GM11168 (cell line): ENCODE measurements around the gene RXFP4.

Source experiments
- in situ Hi-C: fragments of 300-500 bp; cut with MboI; formaldehyde crosslinking; loops from one replicate; pipeline ENCODE4 v1.12.0; 2022; ENCODE audit warnings: low sequenced_read_pairs; ENCODE audit not compliant: unreplicated experiment

Gene RXFP4

DNA sequence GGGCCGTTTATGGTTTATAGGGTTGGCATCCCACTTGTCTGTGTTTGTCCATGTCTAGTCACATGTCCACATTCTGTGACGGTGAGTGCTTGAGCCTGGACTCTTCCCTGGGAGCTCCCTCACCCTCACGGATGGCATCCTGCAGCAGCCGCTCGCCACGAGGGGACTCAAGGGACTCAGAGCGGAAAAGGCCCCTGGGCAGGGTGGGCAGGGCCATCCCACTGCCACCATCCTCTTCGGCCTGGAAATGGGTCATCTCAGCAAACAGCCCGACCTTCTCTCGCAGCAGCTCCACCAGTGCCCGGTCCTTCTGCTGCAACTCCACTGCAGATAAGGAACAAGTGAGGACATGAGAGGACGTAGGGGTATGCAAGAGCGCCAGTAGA is 11.1 kb downstream of the RXFP4 start:
- in situ Hi-C loops = no loop called here

DNA sequence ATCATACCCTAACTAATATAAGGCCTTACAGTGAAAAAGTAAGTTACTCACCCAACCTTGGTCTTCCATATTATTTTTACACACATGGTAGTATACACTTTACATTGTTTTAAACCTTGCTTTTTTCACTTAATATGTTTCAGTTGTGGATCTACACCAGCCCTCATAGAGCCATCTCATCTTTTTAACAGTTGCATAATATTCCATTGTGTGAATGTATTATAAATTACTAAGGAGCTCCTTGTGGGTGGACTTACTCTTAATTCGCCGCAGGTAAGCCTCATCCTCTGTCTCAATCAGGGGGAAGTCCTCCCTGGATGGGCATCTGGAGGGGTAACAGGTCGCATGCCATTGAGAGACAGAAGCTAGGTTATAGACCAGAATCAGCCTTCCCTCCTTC is 13.2 kb downstream of the RXFP4 start:
- in situ Hi-C loops = no loop called here

DNA sequence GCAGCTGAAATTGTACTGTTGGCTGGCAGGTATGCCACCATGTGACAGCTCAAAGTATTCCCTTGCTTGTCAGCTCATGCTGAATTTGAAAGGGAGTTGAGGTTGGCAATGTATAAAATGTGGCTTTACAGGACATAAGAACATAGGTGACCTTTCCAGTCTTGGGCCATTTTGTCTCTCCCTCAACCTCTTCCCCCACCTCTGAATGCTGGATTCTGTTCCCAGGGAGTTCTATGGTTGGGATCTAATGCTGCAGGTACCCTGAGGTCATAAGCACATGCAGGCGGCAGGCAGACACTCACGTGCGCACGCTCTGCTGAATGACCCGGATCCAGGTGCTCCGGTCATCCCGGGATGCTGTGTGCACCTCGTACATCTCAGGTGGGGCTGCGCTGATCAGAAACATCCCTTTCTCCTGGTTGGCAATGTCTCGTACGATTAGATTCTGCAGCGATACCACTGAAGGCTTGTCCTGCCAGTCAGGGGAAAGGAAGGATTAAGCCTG is 16.0 kb downstream of the RXFP4 start:
- in situ Hi-C loops = no loop called here

DNA sequence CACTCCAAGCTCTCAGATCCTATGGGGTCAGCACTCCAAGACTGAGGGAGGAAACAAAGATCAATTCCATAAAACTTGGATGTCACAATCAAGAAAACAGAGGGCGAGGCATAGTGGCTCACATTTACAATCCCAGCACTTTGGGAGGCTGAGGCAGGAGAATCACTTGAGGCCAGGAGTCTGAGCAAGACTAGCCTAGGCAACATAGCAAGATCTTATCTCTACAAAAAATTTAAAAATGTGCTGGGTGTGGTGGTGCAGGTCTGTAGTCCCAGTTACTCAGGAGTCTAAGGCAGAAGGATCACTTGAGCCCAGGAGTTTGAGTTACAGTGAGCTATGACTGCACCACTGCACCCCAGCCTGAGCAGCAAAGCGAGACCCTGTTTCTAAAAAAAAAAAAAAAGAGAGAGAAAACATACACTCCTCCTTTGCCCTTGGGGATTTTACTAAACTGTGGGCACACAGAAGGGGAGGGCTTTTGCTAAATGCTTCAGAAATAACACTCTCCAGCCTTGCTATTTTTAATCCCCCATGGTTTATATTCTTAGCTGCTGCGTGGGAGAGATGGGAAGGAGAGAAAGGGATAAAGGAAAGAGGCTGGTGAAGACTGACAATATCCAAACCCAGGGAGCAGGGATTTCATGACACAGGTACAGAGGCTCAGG is 18.8 kb downstream of the RXFP4 start:
- in situ Hi-C loops = no loop called here

DNA sequence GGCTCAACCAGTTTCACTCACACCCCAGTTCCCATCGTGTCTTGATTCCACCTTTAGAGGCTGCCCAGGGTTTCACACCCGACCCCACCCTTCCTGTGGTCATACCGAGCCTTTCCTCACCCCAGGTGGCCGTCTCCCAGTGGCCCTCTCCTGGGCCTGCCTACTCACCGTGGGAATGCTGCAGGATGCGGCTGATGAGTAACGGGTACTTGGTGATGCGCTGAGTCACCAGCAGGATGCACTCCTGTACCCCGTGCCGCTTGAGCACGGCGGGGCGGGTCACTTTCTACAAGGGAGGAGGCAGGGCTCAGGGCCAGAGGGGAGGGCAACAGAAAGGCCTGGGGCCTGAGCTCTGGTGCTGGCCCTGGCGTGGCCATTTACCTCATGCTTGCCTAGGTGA is 20.5 kb downstream of the RXFP4 start:
- in situ Hi-C loops = no loop called here

DNA sequence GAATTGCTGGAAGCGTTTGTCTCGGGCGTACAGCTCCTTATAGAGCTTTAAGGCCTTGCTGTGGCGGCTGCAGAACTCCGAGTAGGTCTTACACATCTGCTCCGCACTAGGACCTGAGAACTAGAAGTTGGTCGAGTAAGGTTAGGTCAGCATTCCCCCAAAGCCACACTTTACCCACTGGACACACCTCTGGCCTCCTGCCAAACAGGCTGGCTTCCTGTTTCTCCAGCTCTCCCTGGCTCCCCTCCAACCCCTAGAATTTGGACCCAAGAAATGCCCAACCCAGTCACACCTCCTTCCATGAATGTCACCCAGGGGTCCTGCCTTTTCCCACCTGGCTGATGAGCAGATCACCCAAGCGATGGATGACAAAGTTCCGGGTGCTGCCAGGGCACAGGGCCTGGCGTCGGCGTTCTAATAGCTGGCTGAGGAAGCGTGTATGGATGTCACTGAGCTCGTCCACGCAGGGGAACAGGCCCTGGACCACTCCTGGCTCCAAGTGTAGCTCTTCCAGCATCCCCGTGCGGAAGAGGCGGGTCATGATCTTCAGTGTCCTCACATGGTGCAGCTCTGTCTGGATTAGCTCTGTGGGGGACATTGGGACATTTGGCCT is 21.3 kb downstream of the RXFP4 start:
- in situ Hi-C loops = no loop called here

DNA sequence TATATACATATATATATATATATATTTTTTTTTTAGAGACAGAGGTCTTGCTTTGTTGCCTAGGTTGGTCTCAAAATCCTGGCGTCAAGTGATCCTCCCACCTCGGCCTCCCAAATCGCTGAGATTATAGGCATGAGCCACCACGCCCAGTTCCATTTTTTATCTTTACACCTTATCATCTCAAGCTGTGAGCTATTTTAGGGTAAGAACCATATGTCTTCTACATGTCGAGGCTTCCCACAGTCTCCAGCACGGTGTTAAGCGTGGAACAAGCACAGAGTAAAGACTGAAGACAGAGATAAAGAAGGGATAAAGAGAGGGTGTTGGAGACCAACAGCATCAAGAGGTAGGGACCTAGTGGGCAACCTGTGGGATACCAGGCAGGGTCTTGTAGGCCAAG is 22.8 kb downstream of the RXFP4 start:
- in situ Hi-C loops = no loop called here

DNA sequence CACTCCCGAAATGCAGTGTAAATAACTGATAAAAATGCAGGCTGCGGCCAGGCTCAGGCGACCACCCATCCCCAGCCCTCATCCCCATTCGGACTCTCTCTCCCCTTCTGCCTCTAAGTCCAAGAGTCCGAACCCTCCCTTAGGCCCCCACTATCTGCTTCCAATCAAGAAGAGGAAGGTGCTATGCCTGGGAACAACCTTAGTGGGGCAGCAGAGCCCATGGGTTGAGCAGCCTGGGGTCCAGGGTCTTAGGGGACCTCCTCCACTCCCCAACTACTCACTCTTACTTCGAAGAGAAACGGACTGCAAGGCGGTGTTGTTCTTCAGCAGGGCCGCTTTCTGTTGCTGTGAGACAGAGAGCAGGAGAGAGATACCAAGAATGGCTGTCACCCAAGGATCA is 24.7 kb downstream of the RXFP4 start:
- in situ Hi-C loops = no loop called here

DNA sequence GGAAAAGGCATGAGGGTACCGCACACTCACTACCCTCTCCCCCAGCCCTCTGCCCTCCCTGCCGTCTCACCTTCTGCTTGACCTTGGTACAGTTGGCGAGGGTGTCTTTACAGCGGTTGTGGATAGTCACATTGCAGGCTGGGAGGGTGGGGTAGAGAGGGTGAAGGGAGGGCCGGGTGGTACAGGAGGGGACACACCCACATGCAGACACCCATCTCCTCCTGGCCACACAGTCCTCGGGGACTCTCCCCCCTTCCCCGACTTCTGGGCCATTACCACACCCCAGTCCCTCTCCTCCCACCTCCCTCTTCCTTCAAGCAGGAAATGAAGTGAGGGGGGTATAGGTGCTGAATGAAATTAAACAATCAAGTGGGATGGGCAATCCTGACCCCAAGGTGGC is 25.3 kb downstream of the RXFP4 start:
- in situ Hi-C loops = no loop called here

DNA sequence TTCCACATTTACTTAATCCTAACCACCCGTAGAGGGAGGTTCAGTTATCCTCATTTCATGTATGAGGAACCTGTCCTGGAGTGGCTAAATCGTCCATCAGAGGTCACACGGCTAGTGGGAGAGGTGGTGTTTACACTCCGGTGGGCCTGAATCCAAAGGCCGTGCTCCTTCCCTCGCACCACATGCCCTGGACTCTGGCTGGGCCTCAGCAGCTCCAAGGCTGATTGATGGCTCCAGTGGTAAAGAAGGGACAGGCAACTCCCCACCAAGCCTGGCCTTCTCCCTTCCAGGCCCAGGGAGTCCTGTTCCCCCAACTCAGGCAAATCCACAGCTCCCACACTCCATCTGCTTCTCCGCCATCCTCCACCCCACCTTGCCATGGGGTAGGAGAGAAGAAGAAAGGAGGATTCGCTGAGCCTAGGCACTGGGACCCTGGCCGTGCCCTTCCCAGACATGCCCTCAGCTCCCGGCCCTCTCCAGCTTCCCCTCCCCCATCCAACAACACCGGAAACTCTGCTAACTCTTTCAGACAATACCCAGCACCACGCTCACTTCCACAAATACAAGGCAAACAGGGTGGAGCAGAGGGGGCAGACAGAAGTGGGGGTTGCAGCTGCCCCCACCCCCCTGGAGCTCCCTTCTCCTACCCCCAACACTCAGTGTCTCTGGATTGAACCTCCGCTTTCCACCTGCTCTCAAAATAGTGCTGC is 26.1 kb downstream of the RXFP4 start:
- in situ Hi-C loops = no loop called here

DNA sequence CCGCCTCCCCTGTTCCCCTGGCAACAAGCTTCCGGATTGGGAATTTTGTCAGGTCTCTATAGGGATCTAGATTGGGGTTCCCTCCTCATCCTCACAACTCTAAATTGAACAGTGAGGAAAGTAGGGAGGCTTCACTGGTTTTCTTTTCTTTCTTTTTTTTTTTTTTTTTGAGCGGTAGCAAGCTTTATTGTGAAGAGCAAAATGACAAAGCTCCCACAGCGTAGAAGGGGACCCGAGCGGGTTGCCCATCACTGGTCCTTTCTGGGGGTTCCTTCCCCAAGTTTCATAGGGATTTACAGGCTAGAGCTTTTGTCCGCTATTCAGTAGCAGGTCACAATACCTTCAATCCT is 26.6 kb downstream of the RXFP4 start:
- in situ Hi-C loops = no loop called here

DNA sequence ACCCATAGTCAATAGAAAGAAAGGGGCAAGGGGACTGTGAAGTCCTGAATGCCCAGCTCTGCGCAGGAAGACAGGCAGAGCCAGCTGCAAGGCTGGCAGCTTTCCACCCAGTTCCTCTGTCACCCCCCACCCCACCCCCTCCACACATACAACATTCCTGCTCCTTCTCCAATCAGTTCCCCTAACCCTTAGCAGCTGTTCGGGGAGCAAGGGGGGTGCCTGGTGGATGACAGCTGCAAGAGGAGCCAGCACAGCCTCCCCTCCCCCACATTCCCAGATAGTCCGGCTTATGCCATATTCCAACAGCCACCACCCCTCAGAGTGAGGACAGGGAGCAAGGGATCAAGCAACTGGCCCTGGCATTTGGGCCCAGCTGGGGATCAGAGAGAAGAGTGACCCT is 27.2 kb downstream of the RXFP4 start:
- in situ Hi-C loops = no loop called here

DNA sequence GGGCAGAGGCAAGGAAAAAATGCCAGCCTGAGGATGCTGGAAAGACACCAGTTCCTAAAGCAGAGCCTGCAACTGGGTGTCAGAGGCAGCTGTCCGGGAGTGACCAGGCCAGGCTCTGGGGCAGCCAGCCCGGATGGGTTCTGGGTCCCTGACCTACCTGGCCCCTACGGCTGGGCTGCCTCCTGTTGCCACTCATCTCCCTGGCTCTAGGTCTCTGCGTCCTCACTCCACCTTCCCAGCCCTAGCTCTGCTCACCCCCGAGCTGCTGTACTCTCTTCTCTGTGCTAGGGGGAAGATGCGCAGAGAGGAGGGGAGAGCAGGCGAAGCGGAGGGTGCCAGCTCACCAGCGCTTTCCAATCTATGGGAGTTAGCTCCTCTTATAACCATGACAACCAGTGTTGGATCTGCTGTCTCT is 27.9 kb downstream of the RXFP4 start:
- in situ Hi-C loops = no loop called here

DNA sequence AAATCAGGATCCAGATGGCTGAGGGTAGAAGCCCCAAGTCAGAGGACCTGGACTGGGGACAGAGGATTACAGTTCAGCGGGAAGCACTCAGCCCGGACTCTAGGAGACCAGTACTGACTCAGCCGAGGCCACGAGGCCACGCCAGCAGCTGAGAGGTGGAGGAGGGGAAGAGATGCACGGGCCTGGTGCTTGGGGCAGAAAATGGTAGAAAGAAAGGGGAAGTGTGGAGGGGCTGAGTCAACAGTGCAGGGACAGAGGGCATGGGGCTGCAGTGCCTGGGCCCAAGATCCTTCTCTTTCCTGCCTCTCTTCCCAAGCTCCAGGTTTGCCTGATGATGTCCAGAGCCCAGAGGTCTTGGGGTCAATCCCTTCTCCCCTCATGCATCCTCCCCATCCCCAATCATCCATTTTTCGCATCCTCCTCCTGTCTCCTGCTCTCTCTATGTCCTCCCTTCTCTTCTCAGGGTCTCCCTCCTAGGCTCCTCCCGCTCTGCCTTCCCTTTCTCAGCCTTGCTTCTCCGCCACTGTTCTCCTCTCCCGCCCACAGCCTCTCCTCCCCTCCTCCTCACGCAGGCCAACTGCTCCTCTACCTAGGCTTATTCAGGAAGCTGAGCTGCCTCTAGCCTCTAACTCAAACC is 29.2 kb downstream of the RXFP4 start:
- in situ Hi-C loops = no loop called here

DNA sequence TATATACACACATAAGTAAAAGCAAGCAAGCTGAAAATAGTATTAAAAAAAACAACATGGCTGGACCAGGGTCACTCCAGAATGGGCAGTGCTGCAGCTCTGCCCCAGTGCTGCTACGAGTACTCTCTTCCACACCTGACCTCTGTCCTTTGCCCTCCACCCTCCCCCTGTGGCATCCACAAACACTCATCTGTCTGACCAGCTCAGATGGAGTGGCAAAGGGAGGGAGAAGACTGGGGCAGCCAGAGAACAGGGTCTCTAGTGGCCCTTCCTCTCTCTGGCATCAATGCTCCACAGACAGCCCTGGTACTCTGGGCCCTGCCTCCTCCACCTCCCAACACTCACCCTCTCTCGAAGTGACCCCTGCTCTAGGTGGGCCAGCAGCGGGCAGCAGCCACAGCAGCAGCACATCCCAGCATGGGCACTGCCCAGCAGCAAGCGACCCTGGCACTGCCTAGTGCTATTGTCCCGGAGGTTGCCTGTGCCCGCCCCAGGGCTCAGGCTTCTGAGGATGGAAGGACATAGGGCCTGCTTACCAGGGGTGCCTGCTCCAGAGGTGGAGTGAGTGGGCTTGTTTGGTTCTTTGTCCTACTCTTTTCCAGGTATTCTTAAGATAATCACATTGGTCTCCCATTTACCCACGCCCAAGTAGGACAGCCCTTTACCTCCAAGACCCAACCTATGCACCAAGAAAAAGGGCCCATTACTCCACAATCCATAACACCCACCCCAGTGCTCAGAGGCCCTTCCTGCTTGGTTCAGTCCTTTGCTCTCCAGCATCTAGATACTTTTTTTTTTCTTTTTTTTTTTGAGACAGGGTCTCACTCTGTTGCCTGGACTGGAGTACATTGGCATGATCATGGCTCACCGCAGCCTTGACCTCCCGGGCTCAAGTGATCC is 30.7 kb downstream of the RXFP4 start:
- in situ Hi-C loops = no loop called here

DNA sequence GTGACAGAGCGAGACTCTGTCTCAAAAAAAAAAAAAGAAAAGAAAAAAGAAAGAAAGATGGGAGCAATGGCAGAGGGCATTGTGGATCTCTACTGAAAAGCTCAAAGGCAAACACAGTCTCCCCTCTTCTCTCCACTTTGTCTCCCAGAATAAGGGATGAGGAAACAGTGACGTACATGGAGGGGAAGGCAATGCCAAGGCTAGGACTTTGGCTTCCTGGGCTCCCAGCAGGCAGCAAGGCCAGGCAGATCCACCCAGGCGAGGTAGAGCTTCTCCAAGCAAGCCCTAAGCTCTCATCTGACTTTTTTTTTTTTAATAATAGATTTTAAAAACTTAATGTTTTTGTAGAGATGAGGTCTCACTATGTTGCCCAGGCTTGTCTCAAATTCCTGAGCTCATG is 32.3 kb downstream of the RXFP4 start:
- in situ Hi-C loops = no loop called here

DNA sequence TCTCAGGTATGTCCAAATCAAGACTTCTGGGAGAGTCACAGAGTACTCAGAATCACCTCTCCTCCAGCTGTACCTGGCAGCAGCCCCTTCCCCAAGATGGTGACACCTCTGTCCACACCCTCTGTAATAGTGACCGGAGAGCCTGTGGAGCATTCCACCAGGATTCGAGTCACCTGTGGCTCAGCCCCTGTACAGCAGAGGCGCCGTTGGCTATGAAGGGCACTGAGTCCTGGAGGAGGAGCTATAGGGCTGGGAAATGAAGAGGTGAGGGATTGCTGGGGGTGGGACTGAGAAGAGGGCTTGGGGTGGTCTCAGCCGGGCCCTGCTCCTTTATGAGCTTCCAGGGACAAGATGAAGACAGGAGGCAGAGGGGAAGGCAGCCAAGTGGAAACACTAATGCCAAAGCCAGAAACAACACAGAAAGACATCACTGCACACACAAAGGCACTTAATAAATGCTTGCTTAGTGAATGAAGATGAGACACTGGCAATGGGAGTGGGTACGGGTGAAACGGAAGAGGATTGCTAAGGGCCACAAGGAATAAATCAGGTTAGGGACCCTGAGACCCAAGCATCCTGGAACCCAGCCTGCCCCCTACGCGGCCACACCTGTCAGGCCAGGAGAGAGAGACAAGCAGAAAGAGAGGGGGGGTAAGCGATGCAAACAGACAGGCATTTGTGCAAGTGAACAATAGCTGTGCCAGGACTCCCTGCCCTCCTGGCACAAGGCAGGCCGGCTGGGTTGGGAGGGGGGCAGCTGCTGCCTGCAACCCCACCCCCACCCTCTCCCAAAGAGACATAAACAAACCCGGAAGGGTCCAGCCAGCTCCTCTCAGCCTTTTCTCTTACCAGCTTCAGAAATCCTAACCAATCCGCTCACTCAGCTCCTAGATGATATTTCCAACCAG is 33.0 kb downstream of the RXFP4 start:
- in situ Hi-C loops = no loop called here

DNA sequence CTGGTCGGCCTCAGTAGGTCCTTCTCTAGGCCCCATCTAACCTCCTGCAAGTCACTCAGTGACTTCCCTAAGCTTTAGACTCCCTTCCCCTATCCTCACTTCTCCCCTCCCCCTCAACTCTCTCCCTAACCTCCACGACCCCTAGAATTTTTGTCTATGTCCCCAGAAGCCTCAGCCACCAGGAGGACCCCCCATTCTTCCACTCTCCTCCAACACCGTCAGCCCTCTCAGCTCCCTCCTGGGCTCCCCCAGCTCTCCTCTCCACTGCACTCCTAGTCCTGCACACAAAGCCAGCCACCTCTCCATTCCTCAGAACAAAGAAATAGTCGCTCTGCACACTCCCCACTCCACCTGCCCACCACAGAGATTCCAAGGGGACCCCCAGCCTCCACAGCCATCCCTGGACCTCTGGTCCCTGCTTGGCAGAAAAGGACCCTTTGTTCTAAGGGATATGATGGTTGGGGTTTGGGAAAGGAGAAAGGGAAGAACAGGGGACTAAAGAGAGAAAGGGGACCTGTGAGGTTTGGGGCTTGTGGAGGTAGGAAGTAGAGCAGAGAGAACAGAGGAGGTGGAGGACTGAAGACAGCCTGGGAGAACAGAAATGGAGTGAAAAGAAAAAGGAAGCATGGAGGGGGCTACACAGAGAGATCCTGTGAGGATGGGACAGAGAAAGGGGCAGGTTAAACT is 34.1 kb downstream of the RXFP4 start:
- in situ Hi-C loops = no loop called here
